GM03348 (cell line): Measurements from ENCODE around the gene GP5.
A peak's percentile ranks its signal among the peaks of the same experiment; 100 is the strongest.

ENCODE experiments used
- DNase-seq: peaks from one replicate; pipeline ENCODE4 v3.0.0; 2012; ENCODE audit warnings: low spot score

GP5 gene

DNA sequence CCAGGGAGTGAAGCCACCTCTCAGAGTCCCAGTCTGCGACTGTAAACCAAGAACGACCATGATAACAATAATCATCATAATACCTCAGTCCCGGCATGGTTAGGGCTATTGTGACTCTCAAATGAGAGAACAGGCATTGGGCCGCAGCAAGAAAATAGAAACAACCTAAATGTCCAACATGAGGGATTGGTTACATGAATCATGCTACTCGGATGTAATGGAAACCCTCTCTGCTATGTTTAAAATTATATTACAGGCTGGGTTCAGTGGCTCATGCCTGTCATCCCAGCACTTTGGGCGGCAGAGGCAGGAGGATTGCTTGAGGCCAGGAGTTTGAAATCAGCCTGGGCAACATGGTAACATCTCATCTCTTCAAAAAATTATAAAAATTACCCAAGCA, 50.7 kb downstream of the GP5 start:
- no peak for DNase-seq

DNA sequence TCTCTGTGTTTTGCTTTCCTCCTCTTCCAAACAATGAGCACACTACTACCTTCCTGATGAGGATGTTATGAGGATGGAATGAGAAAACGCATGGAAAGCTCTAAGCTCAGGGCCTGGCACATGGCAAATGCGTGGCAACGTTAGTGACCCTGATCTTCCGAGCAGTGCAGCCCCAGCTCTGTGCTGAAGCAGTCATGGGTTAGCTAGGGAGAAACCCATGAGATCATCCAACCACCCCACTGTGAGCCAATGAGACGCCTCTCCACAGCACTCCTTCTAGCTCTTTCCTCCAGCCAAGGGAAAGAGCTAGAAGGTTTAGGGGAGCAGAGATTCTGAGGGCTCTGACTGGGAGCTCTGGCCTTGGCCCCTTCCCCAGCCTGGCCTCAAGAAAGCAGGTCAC, 52.4 kb downstream of the GP5 start:
- DNase-seq: peak; percentile 59

GRCh38 chr3:194346035-194346434, 53.0 kb downstream of the GP5 start:
- no peak for DNase-seq
